A673 (cell line): ENCODE measurements around the gene ATG9B.

Source experiments
- CTCF ChIP-seq: fragments of 300-800, 200-600 bp; sonication (generic); conservative IDR thresholded peaks from 2 replicates; pipeline ENCODE4 v1.5.1; 2017; ENCODE audit warnings: low read depth, mild to moderate bottlenecking, antibody characterized with exemption, low read length, moderate library complexity, mixed read lengths
- EZH2 ChIP-seq: fragments of 200-600 bp; sonication (generic); IDR thresholded peaks from 2 replicates; pipeline ENCODE4 v1.6.1; 2017; ENCODE audit warnings: borderline replicate concordance, low read depth, mild to moderate bottlenecking, mixed read lengths, antibody characterized with exemption, low read length; ENCODE audit not compliant: poor library complexity, severe bottlenecking

GRCh38 chr7:151009327-151010036 lies 14.8 kb downstream of the ATG9B start:
- TF ChIP-seq CTCF (no peak), EZH2 (no peak)
